GM10847 (cell line): ENCODE data around the gene TMEM259.

Experiments used
- POLR2A ChIP-seq: IDR thresholded peaks from 2 replicates; pipeline ENCODE4 v1.6.1; 2011; ENCODE audit not compliant: insufficient read length; ENCODE audit errors: extremely low read depth

Gene TMEM259

GRCh38 chr19:1020868-1021425 is at the start of gene TMEM259:
Gene TMEM259 (minus strand): TSS chr19:1021123. CDS start chr19:1020996, 127 bp downstream.
- peak; percentile 80 for TF ChIP-seq POLR2A

- TF ChIP-seq POLR2A = no peak
These were observed 49.6 kb upstream of the TMEM259 start for GRCh38 chr19:1070576-1070930.

DNA sequence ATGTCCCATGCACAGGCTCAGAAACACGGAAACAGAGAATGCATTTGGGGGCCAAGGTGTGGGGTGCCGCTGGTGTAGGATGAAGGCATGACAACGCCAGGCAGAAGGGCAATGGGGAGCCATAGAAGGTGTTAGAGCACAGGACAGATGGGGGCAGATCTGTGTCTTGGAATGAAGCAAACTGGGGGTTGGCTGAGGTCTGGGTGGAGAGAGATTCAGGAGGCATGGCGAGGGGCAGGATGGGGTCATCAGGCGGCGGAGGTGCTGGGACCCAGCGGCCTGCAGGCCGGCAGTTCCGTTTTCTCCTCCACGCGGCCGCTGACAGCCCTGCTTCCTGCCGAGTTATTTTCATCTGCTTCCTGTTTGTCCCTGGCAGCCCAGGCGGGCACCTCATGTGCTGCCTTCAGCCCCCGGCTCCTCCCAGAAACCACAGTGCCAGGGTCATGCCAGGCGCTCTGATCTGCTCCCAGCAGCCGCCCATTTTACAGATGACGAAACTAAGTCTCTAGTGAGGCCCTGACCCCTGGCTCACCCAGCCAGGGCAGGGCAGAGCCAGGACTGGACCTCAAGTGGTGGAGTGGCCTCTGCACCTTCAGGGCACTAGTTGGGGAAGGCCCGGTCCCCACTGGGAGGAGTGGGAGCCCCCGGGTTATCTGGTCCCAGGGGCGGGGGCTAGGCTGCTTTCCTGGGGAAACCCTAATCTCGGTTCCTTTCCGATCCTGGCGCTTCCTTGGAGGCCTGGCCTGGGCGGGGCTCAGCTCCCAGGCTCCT is 48.3 kb upstream of the TMEM259 start:
- TF ChIP-seq POLR2A = no peak

GRCh38 chr19:1068009-1069001 is 47.4 kb upstream of the TMEM259 start:
- no peak for TF ChIP-seq POLR2A

- peak; percentile 4 for TF ChIP-seq POLR2A
These were observed 46.5 kb upstream of the TMEM259 start for GRCh38 chr19:1067341-1067957.

DNA sequence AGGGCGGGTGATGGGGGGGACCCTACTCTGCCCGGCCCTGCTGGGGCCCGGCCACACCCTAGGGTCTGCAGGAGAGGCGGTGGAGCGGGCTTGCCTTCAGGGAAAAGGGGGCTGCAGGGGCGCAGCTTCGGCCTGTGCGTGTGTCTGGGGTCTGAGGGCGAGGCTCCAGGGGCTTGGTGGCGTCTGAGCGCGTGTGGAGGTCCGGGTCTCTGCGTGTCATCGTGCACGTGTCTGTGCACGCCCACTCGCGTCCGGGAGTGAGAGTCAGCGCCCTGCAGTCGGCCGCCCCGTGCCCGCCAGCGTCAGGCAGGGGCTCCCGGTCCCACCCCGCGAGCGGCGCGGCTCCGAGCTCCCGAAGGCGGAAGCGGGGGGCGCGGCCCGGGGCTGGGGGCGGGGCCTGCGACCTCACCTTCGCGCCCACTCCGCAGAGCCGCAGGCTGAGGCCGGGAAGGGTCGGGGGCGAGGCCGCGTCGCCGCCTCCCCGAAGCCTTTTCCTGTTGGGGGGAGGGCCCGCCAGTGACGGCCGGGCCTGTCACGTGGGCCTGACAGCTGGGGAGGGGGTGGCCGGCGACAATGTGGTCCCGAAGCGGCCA is 45.9 kb upstream of the TMEM259 start, which contains the start of gene ARHGAP45:
ARHGAP45 (plus strand) TSS at position 420 of the 593 bp plus-strand sequence. CDS start 239 bp downstream, outside the sequence.
- TF ChIP-seq POLR2A = peak; percentile 36

DNA sequence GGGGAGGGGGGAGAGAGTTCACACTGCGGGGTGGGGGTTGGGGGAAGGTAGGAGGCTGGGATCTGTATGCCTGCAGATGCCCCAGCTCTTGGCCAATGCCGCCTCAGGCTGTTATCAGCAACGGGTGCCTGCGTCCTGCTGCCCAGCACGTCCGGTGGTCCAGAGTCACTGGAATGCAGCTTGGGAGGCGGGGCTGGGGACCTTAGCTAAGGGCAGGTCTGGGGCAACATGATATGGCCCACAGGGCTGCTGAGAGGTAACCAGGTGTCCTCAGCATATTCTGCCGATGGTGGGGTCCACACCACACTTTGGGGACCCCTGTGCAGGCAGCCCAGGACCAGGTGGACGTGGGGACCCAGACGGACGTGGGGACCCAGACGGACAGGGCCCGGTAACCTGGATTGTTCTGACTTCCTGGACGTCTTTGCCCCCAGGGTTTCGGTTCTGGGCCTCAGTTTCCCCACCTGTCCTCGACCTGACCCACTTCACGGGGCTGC is 45.4 kb upstream of the TMEM259 start:
- TF ChIP-seq POLR2A = no peak

DNA sequence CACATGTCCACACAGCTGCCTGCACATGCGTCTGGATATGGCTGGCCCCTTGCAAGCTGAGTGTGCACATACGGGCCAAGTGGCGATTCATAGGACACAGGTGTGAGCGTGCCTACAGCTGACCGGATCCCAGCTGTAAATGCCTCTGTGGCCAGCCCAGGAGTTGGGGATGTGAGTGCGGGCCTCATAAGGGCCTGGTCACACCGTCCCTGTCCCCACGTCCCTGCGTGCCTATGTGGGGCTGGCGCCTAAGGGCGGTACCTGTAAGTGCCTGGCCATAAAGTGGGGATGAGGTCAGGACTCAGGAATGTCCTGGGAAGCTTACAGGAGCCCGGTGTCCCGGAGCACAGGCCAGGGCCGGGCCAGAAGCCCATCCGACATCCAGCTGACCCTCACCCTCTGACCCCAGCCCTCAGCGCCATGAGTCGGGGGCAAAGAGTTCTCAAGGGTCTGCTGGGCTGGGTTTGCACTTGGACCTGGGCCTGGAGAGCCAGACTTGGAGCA is 44.7 kb upstream of the TMEM259 start:
- TF ChIP-seq POLR2A = no peak

DNA sequence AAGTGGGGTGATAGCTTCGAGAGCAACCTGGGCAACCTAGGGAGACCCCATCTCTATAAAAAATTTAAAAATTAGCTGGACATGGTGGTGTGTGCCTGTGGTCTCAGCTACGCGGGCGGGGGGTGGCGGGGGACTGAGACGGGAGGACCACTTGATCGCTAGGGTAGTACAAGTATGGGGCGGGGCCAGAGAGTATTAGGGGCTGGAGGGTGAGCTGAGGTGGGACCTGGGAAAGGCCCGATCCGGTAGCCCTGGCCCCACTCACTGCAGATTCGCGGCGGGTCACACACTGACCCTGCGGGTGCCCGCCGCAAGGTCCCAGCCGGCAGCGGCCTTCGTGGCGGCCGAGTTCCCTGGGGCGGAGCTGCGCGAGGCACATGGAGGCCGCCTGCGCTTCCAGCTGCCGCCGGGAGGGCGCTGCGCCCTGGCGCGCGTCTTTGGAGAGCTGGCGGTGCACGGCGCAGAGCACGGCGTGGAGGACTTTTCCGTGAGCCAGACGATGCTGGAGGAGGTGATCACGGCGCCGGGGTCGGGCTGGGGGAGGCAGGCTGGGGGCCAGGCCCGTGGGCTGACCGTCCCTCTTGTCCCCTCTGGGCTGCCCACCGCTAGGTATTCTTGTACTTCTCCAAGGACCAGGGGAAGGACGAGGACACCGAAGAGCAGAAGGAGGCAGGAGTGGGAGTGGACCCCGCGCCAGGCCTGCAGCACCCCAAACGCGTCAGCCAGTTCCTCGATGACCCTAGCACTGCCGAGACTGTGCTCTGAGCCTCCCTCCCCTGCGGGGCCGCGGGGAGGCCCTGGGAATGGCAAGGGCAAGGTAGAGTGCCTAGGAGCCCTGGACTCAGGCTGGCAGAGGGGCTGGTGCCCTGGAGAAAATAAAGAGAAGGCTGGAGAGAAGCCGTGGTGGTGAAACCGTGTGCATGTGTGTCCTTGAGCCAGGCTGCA is 44.0 kb upstream of the TMEM259 start:
- no peak for TF ChIP-seq POLR2A

GRCh38 chr19:1063909-1064660 is 43.2 kb upstream of the TMEM259 start:
- no peak for TF ChIP-seq POLR2A

GRCh38 chr19:1063030-1063908 is 42.3 kb upstream of the TMEM259 start:
- no peak for TF ChIP-seq POLR2A
